HT1080 (cell line): Measurements from ENCODE around the gene WDR7. TPM values are rescaled to one million over a fixed set of nuclear protein-coding genes. Genes with fewer than 3 reads are reported as not detected.
A peak's percentile ranks its signal among the peaks of the same experiment; 100 is the strongest.

Source experiments
- DNase-seq: peaks from one replicate; pipeline ENCODE4 v3.0.0-alpha.2; 2015; ENCODE audit warnings: low read depth
- total RNA-seq: library from RNA; depleted of rRNA; stranded (reverse); fragments of >200 nt; shearing (Covaris generic); gene quantifications from 2 replicates; pipeline ENCODE4 v1.2.3, GENCODE V29; 2014

Gene WDR7
- total RNA-seq, 1 experiment from 2014 or later = 11.4 TPM

DNA sequence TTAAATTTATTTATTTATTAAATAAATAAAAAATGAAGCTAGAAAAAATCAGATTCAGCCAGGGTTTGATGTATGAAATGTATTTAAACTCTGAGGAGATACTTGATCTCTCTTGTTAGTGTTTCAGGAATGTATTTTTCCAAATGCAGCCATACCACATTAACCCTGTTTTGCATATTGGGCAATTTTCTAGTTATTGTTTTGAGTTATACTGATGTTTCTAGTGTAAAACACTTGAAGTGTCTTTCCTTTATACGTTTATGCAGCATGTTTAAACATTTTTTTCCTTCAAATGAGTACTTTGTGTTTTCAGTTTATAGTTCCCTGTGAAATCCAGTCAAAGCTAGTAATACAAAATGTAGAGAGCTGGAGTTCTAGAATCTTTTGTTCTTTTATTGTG is 69.9 kb downstream of the WDR7 start:
- no peak for DNase-seq

DNA sequence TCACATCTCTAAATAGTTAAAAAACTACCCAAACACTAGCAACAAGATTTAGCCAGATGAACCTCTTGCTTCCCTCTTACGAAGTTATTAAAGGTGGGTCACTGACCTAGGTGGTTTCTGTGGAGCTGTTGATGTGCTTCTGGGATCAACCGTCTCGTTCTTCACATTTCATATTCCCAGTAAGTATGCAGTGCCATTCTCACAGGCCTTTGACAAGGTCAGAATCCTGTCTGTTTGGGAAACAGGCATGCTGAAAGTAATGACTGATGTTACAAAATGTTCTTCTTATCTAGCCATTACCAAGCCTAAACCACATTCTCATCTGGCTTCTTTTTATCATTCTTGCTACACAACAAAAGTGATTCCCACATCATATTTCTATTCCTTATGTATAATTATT is 70.3 kb downstream of the WDR7 start:
- no peak for DNase-seq

DNA sequence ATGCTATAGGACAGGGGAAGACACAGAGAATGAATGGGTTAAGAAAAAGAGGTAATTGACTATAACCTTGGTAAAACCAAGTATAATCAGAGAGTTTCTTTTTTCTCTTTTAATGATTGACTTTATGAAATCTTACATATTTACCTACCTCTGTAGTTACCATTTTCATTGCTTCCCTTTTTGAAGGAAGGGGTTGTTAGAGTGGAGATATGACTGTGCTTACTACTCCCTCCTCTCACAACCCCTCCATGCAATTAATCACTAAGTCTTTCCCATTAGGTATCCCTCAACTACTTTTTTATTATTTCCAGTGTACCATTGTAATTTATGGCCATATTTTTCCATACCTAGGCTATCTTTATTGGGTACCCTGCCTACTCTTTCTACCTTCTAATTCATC is 71.4 kb downstream of the WDR7 start:
- DNase-seq = no peak

DNA sequence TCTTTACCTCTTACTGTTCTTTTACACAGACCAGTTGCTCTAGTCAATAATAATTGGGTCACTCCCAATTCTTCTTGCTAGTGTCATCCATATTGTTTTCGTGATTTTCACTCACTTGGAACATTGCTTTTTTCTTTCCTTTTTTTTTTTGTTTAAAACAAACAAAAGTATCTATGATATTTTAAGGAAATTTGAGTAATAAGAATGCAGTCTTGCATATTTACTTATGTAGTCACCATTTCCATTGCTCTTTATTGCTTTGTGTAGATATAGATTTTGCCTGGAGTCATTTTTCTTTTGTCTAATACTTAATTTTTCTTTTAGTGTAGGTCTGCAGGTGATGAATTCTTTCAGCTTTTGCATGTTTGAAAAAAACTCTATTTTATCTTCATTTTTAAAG is 71.9 kb downstream of the WDR7 start:
- no peak for DNase-seq

DNA sequence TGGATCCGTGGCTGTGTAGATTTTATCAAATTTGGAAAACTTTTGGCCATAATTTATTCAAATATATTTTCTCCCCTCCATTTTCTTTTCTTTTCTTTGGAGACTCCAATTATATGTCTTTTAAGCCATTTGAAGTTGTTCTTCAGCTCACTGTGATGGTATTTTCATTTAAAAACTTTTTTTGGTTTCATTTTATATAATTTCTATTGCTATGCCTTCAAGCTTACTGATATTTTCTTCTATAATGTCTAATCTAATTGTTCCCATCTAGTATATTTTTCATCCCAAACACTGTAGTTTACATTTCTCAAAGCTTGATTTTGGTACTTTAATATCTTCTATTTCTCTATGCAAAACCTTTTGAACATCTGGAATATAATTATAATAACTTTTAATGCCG is 72.5 kb downstream of the WDR7 start:
- DNase-seq = no peak

DNA sequence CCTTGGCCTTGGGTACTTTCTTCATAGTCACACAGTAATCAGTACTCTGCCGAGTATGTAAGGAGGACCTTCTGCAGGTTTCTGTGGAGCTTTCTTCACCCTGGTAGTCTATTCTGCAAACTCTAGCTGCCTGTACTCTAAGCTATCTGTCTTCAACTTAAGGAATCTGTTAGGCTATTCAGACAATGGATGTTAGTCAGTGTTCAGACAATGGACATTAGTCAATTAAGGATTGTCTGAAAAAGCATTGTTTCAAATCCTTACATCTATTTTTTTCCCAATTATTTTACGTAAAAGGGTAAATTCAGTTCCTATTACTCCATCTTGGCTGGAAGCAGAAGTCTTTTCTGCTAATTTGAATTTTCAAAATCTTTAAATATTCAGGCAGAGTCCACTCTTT is 75.7 kb downstream of the WDR7 start:
- DNase-seq = no peak

DNA sequence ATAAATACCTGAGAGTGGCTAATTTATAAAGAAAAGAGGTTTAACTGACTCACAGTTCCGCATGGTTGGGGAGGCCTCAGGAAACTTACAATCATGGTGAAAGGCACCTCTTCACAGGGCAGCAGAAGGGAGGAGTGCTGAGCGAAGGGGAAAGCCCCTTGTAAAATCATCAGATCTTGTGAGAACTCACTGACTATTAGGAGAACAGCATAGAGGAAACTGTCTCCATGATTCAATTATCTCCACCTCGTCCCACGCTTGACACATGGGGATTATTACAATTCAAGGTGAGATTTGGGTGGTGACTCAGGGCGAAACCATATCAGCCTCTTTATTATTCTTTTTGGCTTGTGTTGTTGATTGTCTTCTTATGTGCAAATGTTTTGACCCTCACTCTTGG is 76.2 kb downstream of the WDR7 start:
- DNase-seq = no peak

DNA sequence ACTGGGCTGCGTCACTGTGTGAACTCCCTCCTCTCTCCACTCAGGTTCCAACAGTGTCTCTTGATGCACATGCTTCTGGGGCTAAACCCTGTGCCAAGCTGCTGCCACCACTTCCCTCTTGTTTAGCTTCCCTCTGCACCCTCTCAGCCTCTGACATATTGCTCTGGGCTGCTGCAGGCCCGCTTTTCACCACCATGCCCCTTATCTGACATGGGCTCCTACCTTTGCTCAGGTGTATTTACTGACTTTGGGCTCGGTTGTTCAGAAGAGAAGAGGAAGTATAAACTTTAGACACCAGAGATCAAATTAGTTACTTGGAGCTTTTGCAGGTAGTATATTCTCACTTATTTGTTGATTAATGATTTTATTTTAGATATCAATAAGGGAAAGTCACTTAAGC is 77.6 kb downstream of the WDR7 start:
- DNase-seq = no peak

DNA sequence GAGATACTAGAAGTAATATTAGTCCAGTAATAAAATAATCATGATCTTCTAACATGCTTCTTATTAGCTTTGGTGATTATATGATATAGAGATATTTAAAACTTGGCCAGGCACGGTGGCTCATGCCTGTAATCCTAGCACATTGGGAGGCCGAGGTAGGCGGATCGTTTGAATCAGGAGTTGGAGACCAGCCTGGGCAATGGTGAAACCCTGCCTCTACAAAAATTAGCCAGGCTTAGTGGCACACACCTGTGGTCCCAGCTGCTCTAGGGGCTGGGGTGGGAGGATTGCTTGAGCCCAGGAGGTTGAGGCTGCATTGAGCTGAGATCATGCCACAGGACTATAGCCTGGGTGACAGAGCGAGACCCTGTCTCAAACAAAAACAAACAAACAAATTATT is 87.0 kb downstream of the WDR7 start:
- no peak for DNase-seq

DNA sequence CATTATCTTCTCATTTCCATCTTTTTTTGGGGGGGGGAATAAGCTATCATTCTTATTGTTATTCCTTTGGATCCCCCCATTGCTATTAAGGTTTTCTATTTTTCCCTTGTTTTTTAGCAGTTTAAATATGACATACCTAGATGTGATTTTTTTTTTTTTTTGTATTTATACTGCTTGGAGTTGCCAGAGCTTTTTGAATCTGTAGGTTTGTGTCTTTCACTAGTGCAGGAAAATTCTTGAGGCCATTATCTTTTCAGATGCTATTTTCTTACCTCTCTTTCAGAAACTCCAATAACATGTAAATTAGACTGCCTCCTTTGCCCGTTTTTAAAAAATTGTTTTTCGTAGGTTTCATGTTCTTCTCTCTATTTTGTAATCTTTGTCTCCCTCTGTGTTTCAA is 88.6 kb downstream of the WDR7 start:
- DNase-seq = no peak

DNA sequence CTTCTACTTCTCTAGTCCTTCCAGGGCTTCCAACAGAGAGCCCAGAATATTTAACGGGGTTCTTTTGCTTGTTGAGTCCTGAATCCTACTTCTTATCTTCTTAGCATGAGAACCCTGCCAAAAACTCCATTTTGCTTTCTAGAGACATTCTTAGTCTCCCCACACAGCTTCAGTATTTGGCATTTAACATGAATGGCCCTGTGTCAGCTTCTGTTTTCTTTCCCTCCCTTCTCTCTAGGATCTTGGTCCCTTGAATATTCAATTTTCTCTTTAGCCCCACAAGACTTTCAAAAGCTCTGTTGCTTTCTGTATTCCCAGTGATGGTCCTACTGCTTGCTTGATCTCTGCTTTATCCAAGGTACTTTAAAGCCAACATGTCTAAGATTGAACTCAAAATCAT is 89.5 kb downstream of the WDR7 start:
- DNase-seq = no peak

DNA sequence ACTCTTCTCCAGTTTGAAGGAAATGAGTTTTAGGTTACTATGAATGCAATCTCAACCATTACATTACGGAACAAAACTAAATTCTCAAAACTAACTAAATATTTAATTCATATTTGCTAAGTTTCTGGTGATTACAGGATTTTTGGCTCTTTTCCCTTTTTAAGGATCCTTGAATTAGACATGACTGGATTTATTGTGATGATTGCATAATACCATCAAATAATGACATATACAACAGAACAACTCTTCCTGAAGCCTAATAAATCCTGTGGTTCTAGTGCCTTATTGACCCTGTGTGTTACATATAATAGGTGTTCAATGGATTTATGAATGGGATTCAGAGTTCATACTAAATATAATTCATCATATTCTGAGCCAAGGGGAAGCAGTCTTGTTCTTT is 90.5 kb downstream of the WDR7 start:
- no peak for DNase-seq

DNA sequence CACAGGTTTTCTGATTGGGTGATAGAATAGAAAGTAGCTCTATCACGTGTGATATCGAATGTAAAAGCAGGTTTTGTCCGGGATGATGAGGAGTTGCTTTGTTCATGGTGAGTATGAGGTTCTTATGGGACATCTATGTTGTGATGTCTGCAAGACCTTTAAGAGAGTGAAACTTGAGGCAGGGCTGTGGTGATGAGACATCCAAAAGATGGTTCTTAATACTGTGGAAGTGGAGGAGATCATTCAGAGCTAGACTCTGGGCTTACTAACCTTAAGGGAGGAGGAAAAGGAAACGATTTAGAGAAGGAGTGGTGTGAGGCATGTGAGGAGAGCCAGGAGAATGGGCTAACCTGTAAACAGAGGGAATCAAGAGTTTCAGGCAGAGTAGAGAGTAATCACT is 92.0 kb downstream of the WDR7 start:
- DNase-seq = no peak

DNA sequence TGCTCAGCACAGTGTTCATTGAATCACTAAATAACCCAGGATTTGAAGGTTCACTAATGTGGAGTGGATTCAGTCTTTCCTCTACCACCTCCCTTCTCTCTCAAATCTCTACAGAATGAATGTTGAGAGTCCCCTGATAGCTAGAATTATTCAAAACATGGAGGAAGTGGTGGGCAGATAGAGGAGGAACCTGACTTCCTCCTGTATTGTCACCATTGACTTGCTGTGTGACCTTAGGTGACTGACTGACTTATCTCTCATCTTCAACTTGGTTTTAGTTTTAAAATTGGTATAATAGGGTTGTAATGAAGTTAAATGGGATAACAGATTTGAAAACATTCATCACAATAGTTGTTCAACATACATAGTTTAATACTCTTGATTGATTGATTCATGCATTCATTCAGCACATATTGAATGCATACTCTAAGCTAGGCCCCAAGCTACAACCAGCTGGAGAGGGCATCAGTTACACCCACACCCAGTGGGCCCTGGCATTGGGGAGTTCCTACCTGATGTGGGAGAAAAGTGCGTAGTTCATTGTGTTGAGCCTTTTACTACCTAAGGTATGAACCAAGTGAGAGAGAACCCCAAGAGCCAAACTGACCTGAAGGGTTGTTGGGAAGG is 96.0 kb downstream of the WDR7 start:
- DNase-seq = no peak

DNA sequence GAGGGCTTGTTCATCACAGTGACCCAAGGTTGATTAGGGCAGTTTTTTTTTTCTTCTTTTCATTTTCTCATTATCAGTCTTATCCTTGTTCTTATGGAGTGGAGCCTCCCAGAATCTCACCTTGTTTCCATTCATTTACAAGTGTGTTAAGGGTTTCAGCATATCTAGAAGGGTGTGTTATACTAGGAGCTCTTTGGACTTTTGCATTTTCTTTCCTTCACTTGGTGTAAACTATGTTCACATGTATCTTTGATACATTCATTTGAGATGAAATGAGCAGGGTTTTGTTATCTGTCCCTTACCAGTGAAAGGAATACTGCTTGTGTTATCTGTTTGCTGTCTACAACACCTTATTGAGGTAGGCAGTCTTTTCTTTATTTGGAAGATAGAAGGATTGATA is 96.7 kb downstream of the WDR7 start:
- DNase-seq = no peak

DNA sequence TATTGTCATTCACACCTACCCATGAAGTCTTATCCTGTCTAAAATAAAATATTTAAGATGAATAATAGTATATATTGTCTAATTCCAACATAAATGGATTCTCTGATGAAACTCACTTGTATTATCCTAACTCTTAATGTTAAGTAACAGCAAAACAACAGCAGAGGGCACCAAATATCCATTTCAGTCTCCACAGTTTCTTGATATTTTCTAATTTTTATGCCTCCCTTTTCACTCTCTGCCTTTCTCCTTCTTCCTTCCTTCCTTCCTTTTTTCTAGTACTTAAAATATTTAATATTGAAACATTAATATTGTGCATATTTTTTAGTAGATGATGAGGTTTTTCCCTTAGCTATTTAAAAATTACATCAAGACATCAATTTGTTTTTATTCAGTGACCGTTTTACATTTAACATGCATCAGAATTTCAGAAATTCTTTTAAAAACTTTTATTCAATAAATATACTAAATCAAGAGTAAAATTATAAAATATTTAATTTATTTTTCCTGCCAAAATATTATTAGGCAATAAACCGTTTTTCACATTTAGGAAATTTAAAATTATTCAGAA is 97.6 kb downstream of the WDR7 start:
- DNase-seq = peak; percentile 8

DNA sequence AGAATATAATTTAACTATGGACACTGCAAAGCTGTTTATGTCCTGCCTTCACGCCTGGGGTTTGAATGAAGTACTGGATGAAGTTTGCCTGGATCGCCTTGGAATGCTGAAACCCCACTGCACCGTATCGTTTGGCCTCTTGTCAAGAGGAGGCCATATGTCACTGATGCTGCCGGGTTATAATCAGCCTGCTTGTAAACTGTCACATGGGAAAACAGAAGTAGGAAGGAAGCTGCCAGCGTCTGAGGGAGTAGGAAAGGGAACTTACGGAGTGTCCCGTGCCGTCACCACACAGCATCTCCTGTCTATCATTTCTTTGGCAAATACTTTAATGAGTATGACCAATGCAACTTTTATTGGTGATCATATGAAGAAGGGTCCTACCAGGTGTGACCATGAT is 105.8 kb downstream of the WDR7 start:
- DNase-seq = no peak

DNA sequence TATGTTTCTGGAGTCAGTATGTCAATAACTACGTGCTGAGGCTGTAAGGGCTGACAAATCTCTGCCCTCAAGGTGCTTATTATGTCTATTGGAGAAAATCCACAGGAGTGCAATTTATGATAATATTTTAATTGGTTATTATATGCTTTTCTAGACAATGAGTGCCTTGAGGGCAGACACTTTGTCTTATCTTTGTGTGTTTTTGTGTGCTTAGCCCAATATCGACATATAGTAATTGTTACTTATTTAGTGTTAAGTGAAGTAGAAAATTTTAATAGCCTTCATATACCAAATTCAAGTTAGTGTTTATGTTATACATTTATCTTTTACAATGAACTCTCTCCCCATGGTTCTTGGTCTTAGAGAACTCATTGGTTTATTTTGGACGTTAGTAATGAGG is 118.9 kb downstream of the WDR7 start:
- no peak for DNase-seq

DNA sequence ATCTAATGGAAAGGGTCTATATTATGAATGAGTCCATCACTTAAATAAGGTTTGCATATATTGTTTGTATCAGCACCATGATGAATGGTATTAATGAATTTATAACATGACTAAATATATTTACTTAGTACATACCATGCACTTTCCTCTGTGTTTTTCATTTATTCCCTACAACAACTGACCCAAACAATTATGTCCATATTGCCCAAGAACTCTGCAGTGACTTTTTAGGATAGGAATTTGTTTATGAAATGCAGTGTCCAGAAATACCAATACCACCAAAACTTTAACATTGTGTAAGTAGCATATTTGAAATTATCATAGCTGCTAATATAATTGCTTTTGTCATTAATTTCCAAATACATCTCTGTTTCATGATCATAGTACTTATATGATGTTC is 119.7 kb downstream of the WDR7 start:
- no peak for DNase-seq

DNA sequence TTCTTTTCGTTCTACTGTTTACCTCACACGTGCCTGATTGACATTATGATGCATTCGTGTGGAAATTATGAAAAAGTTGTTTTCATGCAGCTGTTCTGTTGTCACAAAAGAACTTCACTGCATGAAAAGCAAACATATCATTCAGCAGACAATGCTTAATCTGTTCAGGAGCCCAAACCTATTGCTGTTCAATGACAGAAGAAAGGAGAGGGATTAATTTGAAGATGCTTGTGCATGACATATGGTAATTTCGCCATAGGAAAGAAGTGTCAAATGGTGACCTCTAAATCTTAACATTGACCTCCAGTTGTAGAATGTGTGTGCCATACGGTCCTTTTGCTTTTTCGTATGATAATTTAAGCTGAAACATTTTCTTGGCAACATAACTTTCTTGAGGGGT is 124.5 kb downstream of the WDR7 start:
- DNase-seq = no peak

DNA sequence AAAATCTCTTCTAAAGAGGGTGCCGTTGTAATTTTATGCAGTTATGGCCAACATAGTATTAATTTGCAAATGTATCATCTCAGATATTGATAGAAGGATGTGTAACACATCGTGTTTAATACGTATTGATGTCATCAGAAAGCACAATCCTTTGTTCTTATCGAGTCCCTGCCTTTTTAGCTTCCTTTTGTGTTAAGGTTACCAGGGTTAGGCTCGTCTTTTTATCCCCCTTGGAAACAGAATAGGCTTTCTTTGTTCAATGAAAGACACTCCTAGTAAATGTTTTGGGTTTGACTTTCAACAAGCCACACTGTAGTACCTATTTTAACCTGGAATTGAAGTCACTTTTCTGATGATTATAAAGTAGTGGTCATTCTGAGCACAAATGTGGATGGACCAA is 136.2 kb downstream of the WDR7 start:
- no peak for DNase-seq

DNA sequence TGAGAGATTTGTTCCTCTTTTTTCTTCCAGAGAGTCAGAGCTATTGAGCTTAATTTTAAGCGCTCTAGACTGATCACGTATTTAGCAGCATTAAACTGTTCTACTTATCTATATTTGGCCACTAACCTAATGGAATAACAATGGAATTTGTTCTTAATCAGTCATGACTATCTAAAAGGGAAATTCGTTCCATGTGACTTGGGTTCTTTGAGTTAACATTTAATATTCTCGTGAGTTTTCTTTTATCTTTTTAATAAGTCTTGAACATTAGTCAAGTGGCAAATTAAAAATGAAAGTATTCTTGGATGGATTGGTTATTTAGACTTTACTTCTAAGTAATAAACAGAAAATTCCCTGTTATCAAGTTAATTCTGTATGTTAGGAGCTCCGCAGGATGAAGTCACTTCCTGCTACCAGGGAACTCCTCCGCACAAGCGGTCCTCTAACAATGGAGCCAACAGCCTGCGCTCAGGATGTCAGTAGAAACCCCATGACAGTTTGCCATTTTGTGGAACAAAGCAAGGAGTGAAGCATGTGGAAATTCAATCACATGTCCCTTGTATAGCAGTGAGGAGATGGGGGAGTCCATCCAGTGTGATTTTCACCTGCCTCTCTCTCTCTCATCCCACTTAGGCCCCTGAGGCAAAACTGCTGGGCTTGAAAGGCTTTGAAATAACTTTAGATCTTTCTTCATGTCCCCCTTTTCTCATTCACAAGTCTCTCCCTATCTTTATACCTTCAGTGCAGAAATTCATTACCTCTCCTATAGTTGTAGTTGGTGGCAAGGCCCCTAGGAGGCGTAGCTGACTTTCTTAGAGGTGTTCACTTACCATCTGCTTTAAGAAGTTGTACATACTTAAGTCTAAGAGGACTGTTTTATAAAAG is 138.1 kb downstream of the WDR7 start:
- peak; percentile 42 for DNase-seq

DNA sequence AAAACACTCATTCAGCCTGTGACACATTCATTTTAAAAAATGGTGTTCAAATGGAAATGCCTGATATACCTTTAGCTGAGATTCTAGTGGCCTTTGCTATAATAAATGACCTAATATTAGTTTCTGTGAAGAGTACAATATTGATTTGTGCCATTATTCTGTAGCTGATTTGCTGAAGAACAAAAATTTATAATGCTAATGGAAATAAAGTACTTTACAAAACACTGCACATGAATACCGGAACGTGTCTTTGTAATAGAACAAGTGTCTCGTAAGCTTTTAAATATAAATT is 138.7 kb downstream of the WDR7 start:
- DNase-seq = no peak
